B cell (primary cell): Measurements from ENCODE around the gene RAC2. TPM values are rescaled to one million over a fixed set of nuclear protein-coding genes. Genes with fewer than 3 reads are reported as not detected.

Experiments
- ATAC-seq: fragments of 200-7000 bp; cut with Tn5 transposase; one replicate; pipeline ENCODE4 v1.10.0; 2021; ENCODE audit warnings: low read depth, mild to moderate bottlenecking, moderate number of reproducible peaks, moderate library complexity
- CTCF ChIA-PET: fragments of 350-600 bp; sonication (Branson Sonifier 250); formaldehyde crosslinking; loops from one replicate; lab custom pipeline; 2021; ENCODE audit warnings: antibody characterized with exemption, inconsistent platforms; lab: Charles Lee
- POLR2A ChIA-PET: fragments of 350-600 bp; sonication (Branson Sonifier 250); formaldehyde crosslinking; loops from one replicate; lab custom pipeline; 2021; ENCODE audit warnings: antibody characterized with exemption; lab: Charles Lee
- DNase-seq: peaks from one replicate; pipeline ENCODE4 v3.0.0; 2013
- H2AFZ ChIP-seq: 2 replicates; pipeline ENCODE4 v1.6.1; 2012; ENCODE audit warnings: mild to moderate bottlenecking, low read depth, low read length; ENCODE audit not compliant: insufficient read depth, poor library complexity, severe bottlenecking
- H3K27ac ChIP-seq, 2 donors: 1 replicate in 1 of 2; 2 replicates in 1 of 2; pipeline ENCODE4 v1.5.1; 2012 to 2013; ENCODE audit warnings: low read length in 2 of 2, mild to moderate bottlenecking in 2 of 2, moderate library complexity in 1 of 2
- H3K27me3 ChIP-seq, 4 experiments: fragments of 200-600 bp in 1 of 4; sonication (generic) in 1 of 4; replicated peaks in 1 of 4; 1 replicate in 2 of 4; 2 replicates in 2 of 4; pipeline versions ENCODE4 v1.6.1 to v1.7.0; 2013 to 2016; ENCODE audit warnings: low read length in 3 of 4, mild to moderate bottlenecking in 2 of 4, mixed read lengths in 1 of 4, moderate library complexity in 1 of 4; ENCODE audit not compliant: insufficient read depth in 4 of 4, control insufficient read depth in 3 of 4; ENCODE audit errors: control extremely low read depth in 1 of 4
- H3K36me3 ChIP-seq, 2 experiments: replicated peaks in 1 of 2; 1 replicate in 1 of 2; 2 replicates in 1 of 2; pipeline versions ENCODE4 v1.6.1 to v1.7.1; 2013; ENCODE audit warnings: low read length in 1 of 2; ENCODE audit not compliant: insufficient read depth in 2 of 2, control insufficient read depth in 1 of 2; ENCODE audit errors: control extremely low read depth in 1 of 2, extremely low read depth in 1 of 2
- H3K4me1 ChIP-seq, 2 donors: fragments of 200-600 bp in 1 of 2; sonication (generic) in 1 of 2; 1 replicate in 1 of 2; 2 replicates in 1 of 2; pipeline versions ENCODE4 v1.5.1 to v1.6.1; 2013 to 2017; ENCODE audit warnings: low read length in 2 of 2; ENCODE audit not compliant: control insufficient read depth in 2 of 2, insufficient read depth in 2 of 2
- H3K4me2 ChIP-seq: replicated peaks from 2 replicates; pipeline ENCODE3; 2012; ENCODE audit warnings: mild to moderate bottlenecking, low read depth, low read length; ENCODE audit not compliant: poor library complexity, severe bottlenecking
- H3K4me3 ChIP-seq, 5 experiments: fragments of 200-600 bp in 1 of 5; sonication (generic) in 1 of 5; 1 replicate in 3 of 5; 2 replicates in 2 of 5; pipeline versions ENCODE4 v1.5.1 to v1.7.0; 2011 to 2016; ENCODE audit warnings: low read length in 4 of 5, mild to moderate bottlenecking in 4 of 5, low read depth in 2 of 5, control low read depth in 1 of 5, moderate library complexity in 1 of 5; ENCODE audit not compliant: insufficient read depth in 1 of 5; ENCODE audit errors: control extremely low read depth in 1 of 5, extremely low read depth in 1 of 5
- H3K79me2 ChIP-seq: fragments of 200-600 bp; sonication (generic); one replicate; pipeline ENCODE4 v1.6.0; 2016; ENCODE audit warnings: low read length; ENCODE audit not compliant: control insufficient read depth, insufficient read depth
- H3K9ac ChIP-seq: fragments of 200-600 bp; sonication (generic); 2 replicates; pipeline ENCODE4 v1.6.1; 2017; ENCODE audit warnings: mild to moderate bottlenecking, low read length, moderate library complexity
- H3K9me3 ChIP-seq, 3 donors: one replicate each; pipeline versions ENCODE4 v1.6.1 to v1.7.1; 2013; ENCODE audit warnings: low read length in 2 of 3; ENCODE audit not compliant: control insufficient read depth in 2 of 3, insufficient read depth in 1 of 3; ENCODE audit errors: control extremely low read depth in 1 of 3
- H4K20me1 ChIP-seq: 2 replicates; pipeline ENCODE4 v1.6.0; 2012; ENCODE audit warnings: mild to moderate bottlenecking, low read length; ENCODE audit not compliant: insufficient read depth, control insufficient read depth, poor library complexity, severe bottlenecking
- H3K27ac Mint-ChIP-seq: one replicate; pipeline ENCODE4 v1.8.0; 2021; ENCODE audit warnings: mixed read lengths
- H3K27me3 Mint-ChIP-seq: one replicate; pipeline ENCODE4 v1.8.0; 2021; ENCODE audit warnings: mixed read lengths
- H3K4me1 Mint-ChIP-seq: one replicate; pipeline ENCODE4 v1.8.0; 2021; ENCODE audit warnings: mixed read lengths
- H3K4me3 Mint-ChIP-seq: one replicate; pipeline ENCODE4 v1.8.0; 2021; ENCODE audit warnings: mixed read lengths
- H3K9me3 Mint-ChIP-seq: one replicate; pipeline ENCODE4 v1.8.0; 2022; ENCODE audit warnings: mixed read lengths; ENCODE audit not compliant: insufficient read depth
- EZH2 ChIP-seq: IDR thresholded peaks from 2 replicates; pipeline ENCODE4 v1.6.1; 2012; ENCODE audit warnings: borderline replicate concordance, low read depth, mild to moderate bottlenecking, moderate library complexity, low read length; ENCODE audit not compliant: insufficient read depth, poor library complexity, severe bottlenecking
- WGBS: methylation state at CpG from one replicate; pipeline ENCODE4 v1.1.5; 2013; ENCODE audit warnings: missing lambda C conversion rate; ENCODE audit not compliant: insufficient coverage; 5-methylcytosine and 5-hydroxymethylcytosine counted together
- intact Hi-C: fragments of 100-400 bp; cut with micrococcal nuclease; formaldehyde crosslinking; loops from one replicate; pipeline ENCODE4 v1.10.0; 2022
- polyA plus RNA-seq: library from polyadenylated mRNA; depleted of rRNA; stranded (reverse); fragments of >200 nt; gene quantifications from 2 replicates; pipeline ENCODE4 v1.2.3, GENCODE V29; 2012
- total RNA-seq, 2 donors: library from RNA; stranded (reverse); fragments of 120-200 nt in 1 of 2; gene quantifications; 1 replicate in 1 of 2; 2 replicates in 1 of 2; pipeline versions ENCODE4 v1.2.3 to v1.2.4, GENCODE V29; 2013 to 2022
- TF ChIP-seq, protein P1 (sequence below): fragments of 200-600 bp; IDR thresholded peaks from one replicate; pipeline ENCODE4 v1.8.0; 2022; ENCODE audit warnings: antibody characterized with exemption, mild to moderate bottlenecking

RAC2 gene
- total and polyA plus RNA-seq, 2 donors (not counting 1 experiment from before 2014, with no cell fraction given), result 273 to 776 TPM

DNA sequence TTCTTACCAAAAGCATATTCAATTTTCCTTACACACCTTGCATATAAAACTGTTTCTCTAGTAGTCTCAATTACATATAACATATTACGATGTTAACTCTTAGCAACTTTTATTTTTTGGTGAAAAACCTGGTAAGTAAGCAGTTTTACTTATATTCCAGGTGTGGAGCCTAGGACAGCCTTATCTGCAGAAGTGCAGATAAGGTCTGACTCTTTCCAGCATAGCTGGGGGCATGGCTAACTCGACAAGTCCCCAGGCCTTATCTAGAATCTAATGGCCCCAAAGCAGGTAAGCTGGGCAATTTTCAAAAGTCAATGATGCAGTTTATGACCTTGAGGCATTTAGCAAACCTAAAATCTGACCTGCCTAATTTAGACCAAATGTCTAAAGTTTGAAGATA is 51.9 kb downstream of the RAC2 start:
- H3K27ac Mint-ChIP-seq, result no peak overlapping the region
- H3K9me3 Mint-ChIP-seq, result no peaks in the 10 kb centered on the region
- no peaks in the 10 kb centered on the region for H3K4me1 ChIP-seq
- H3K9me3 ChIP-seq, result no peaks in the 10 kb centered on the region
- H3K4me3 Mint-ChIP-seq, result no peak overlapping the region
- intact Hi-C loops, result no loop called here
- no peak overlapping the region for H3K4me3 ChIP-seq
- no peak overlapping the region for H3K9ac ChIP-seq
- TF ChIP-seq, protein P1, sequence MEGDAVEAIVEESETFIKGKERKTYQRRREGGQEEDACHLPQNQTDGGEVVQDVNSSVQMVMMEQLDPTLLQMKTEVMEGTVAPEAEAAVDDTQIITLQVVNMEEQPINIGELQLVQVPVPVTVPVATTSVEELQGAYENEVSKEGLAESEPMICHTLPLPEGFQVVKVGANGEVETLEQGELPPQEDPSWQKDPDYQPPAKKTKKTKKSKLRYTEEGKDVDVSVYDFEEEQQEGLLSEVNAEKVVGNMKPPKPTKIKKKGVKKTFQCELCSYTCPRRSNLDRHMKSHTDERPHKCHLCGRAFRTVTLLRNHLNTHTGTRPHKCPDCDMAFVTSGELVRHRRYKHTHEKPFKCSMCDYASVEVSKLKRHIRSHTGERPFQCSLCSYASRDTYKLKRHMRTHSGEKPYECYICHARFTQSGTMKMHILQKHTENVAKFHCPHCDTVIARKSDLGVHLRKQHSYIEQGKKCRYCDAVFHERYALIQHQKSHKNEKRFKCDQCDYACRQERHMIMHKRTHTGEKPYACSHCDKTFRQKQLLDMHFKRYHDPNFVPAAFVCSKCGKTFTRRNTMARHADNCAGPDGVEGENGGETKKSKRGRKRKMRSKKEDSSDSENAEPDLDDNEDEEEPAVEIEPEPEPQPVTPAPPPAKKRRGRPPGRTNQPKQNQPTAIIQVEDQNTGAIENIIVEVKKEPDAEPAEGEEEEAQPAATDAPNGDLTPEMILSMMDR, result no peak
- no peak for TF ChIP-seq EZH2
- H3K27me3 Mint-ChIP-seq, result no peaks in the 10 kb centered on the region
- no peak overlapping the region for H2AFZ ChIP-seq
- no peak for ATAC-seq
- no peaks in the 10 kb centered on the region for H3K27me3 ChIP-seq
- peaks cover 6% of the 10 kb centered on the region for H3K4me1 Mint-ChIP-seq
- CTCF ChIA-PET, result interaction anchor here (1.2 kb wide), 1 partner anchor 31 kb away, joined by 3 read pairs; no protein-coding TSS in a partner anchor
- peaks cover 11% of the 10 kb centered on the region for H3K79me2 ChIP-seq
- 100% methylated on average over 1 of the region's 2 CpGs for WGBS
- no peaks in the 10 kb centered on the region for H4K20me1 ChIP-seq
- POLR2A ChIA-PET, result no interaction called here
- peaks cover 0 to 4% of the 10 kb centered on the region in 2 experiments for H3K36me3 ChIP-seq
- H3K27ac ChIP-seq, result no peak overlapping the region
- no peak overlapping the region for H3K4me2 ChIP-seq
- no peak for DNase-seq

DNA sequence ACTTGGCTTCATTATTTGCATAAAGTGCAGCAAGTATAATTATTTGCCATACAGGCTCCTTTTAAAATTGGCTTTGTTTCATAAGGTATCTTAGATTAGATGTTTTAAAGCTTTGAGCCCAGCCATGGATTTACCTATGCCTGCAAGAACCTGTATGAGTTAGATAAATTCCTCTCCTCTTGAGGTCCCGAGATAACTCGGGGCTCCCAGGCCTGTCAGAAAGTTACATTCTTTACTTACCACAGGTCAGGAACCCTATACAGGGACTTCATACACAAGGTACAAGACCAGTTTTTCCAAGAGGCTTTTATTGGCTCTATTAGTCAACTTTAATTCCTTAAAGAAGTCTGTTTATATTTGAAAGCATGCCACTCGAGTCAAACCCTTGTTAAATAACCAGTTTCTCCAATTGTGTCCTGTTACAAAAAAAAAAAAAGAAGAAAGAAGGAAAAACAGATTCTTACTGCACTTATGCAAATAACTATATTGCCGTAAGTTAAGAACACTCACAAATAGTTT is 53.7 kb downstream of the RAC2 start:
- no peaks in the 10 kb centered on the region for H3K79me2 ChIP-seq
- H3K27ac ChIP-seq, result no peak overlapping the region
- no peaks in the 10 kb centered on the region for H3K27me3 ChIP-seq
- no peak for DNase-seq
- ChIA-PET CTCF (interaction anchor here (1.1 to 1.8 kb wide), 3 partner anchors 10 to 23 kb away, joined by 4 to 5 read pairs (median 4); no protein-coding TSS in a partner anchor), POLR2A (no interaction called here)
- H4K20me1 ChIP-seq, result no peaks in the 10 kb centered on the region
- H3K9ac ChIP-seq, result no peak overlapping the region
- Mint-ChIP-seq H3K9me3 (no peaks in the 10 kb centered on the region), H3K27me3 (no peaks in the 10 kb centered on the region), H3K27ac (no peak overlapping the region), H3K4me1 (peaks cover 14% of the 10 kb centered on the region), H3K4me3 (no peak overlapping the region)
- peaks cover 0 to 14% of the 10 kb centered on the region in 2 donors for H3K4me1 ChIP-seq
- H2AFZ ChIP-seq, result no peak overlapping the region
- H3K4me3 ChIP-seq, result no peak overlapping the region
- H3K4me2 ChIP-seq, result no peak overlapping the region
- intact Hi-C loops, result no loop called here
- no peak for ATAC-seq
- H3K36me3 ChIP-seq, result no peaks in the 10 kb centered on the region
- WGBS, result 100% methylated on average over 2 of the region's 4 CpGs
- TF ChIP-seq, protein P1, result no peak
- TF ChIP-seq EZH2, result no peak
- H3K9me3 ChIP-seq, result peaks cover 0 to 3% (median 0%) of the 10 kb centered on the region in 3 donors
